Neural crest cell (in vitro differentiated cells): Measurements from ENCODE around the gene DARS2. TPM values are rescaled to one million over a fixed set of nuclear protein-coding genes. Genes with fewer than 3 reads are reported as not detected.

ENCODE experiments used
- DNase-seq: peaks from one replicate; pipeline ENCODE4 v3.0.0; 2021; ENCODE audit warnings: low read depth, mixed read lengths, low spot score
- H3K27ac Mint-ChIP-seq: one replicate; pipeline ENCODE4 v1.8.0; 2021; ENCODE audit warnings: mild to moderate bottlenecking, mixed read lengths; ENCODE audit not compliant: unreplicated experiment
- H3K27me3 Mint-ChIP-seq: 2 replicates; pipeline ENCODE4 v1.8.0; 2021; ENCODE audit warnings: low read depth, mild to moderate bottlenecking, mixed read lengths
- H3K36me3 Mint-ChIP-seq: 2 replicates; pipeline ENCODE4 v1.8.0; 2021; ENCODE audit warnings: low read depth, mild to moderate bottlenecking, mixed read lengths
- H3K4me1 Mint-ChIP-seq: 2 replicates; pipeline ENCODE4 v1.8.0; 2021; ENCODE audit warnings: mixed read lengths
- H3K4me3 Mint-ChIP-seq: one replicate; pipeline ENCODE4 v1.8.0; 2021; ENCODE audit warnings: mild to moderate bottlenecking, mixed read lengths
- H3K9me3 Mint-ChIP-seq: 2 replicates; pipeline ENCODE4 v1.8.0; 2021; ENCODE audit warnings: mixed read lengths
- total RNA-seq: library from RNA; stranded (reverse); gene quantifications from 2 replicates; pipeline ENCODE4 v1.2.1, GENCODE V29; 2021
- TF ChIP-seq, protein P1 (sequence below): fragments of 200-600 bp; sonication (generic); conservative IDR thresholded peaks from 2 replicates; pipeline ENCODE4 v1.5.0; 2021; ENCODE audit warnings: antibody characterized with exemption, mild to moderate bottlenecking

Gene DARS2
- total RNA-seq, 1 donor from 2014 or later = 33.8 TPM

DNA sequence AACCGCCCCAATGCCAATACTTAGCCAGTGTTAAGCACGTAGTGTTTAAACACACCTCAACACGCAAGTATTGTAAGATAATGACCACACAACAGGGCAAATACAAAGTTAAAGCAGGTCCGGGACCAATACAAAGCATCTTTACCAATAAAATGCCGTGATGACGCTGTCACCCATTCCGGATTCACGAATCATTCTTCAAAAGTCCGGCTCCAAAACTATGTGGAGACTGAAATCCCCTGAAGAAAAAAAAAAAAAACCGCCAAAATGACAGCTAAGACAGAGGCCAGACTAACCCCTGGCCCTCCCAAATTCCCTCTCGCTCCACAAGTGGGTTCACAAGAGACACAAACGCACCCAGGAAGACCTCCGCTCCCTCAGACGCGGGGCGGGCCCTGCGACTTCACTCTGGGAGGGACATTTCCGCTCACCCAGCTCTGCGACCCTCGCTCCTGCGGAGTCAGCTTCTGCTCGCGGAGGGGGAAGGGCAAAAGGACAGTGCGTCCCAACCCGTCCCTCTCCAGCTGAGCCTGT, 625 bp upstream of the DARS2 start:
- H3K4me1 Mint-ChIP-seq = peaks cover 41% of the 10 kb centered on the region
- peak overlapping the region; percentile 98 for H3K27ac Mint-ChIP-seq
- no peaks in the 10 kb centered on the region for H3K36me3 Mint-ChIP-seq
- DNase-seq = no peak
- TF ChIP-seq, protein P1, sequence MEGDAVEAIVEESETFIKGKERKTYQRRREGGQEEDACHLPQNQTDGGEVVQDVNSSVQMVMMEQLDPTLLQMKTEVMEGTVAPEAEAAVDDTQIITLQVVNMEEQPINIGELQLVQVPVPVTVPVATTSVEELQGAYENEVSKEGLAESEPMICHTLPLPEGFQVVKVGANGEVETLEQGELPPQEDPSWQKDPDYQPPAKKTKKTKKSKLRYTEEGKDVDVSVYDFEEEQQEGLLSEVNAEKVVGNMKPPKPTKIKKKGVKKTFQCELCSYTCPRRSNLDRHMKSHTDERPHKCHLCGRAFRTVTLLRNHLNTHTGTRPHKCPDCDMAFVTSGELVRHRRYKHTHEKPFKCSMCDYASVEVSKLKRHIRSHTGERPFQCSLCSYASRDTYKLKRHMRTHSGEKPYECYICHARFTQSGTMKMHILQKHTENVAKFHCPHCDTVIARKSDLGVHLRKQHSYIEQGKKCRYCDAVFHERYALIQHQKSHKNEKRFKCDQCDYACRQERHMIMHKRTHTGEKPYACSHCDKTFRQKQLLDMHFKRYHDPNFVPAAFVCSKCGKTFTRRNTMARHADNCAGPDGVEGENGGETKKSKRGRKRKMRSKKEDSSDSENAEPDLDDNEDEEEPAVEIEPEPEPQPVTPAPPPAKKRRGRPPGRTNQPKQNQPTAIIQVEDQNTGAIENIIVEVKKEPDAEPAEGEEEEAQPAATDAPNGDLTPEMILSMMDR = no peak
- H3K27me3 Mint-ChIP-seq = no peaks in the 10 kb centered on the region
- no peaks in the 10 kb centered on the region for H3K9me3 Mint-ChIP-seq
- peak overlapping the region; percentile 94 for H3K4me3 Mint-ChIP-seq

DNA sequence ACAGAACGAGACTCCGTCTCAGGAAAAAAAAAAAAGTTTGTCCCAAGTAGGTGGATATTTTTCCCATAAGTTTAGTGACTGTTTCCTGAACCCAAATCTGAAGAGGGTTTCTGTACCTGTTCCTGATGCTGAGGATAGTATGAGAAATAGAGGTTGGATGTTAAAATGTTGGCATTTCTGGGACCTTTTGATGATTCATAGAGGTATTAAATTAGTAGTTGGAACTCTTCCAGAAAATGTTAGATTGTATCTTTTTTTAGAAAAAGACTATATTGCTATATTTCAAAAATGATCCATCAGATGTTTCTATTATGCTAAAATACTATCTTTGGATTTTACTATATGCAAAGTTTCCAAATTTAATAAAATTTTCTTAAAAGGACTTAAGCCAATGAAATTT, 3.1 kb downstream of the DARS2 start:
- H3K27me3 Mint-ChIP-seq = no peaks in the 10 kb centered on the region
- H3K4me3 Mint-ChIP-seq = peak overlapping the region; percentile 52
- DNase-seq = no peak
- H3K4me1 Mint-ChIP-seq = peaks cover 24% of the 10 kb centered on the region
- TF ChIP-seq, protein P1 = no peak
- H3K27ac Mint-ChIP-seq = no peak overlapping the region
- no peaks in the 10 kb centered on the region for H3K9me3 Mint-ChIP-seq
- no peaks in the 10 kb centered on the region for H3K36me3 Mint-ChIP-seq

DNA sequence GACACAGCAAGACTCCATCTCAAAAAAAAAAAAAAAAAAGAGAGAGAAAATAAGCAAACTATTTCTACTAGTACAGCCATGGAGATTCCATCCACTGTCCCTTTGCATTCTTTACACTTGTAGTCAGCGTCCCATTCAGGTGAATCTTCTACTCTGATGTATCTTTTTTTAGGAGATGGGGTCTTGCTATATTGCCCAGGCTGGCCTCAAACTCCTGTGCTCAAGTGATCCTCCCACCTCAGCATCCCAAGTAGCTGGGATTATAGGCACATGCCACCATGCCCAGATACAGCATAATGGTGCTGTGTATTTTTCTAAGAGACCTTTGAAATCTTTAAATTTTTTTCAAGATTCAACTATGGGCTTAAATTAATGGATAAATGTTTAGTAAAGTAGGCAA, 8.3 kb downstream of the DARS2 start:
- TF ChIP-seq, protein P1 = no peak
- no peaks in the 10 kb centered on the region for H3K27me3 Mint-ChIP-seq
- peaks cover 2% of the 10 kb centered on the region for H3K36me3 Mint-ChIP-seq

GRCh38 chr1:173852105-173852504, 27.6 kb downstream of the DARS2 start:
- H3K4me3 Mint-ChIP-seq = no peak overlapping the region
- H3K27me3 Mint-ChIP-seq = no peaks in the 10 kb centered on the region
- DNase-seq = no peak
- H3K36me3 Mint-ChIP-seq = peaks cover 14% of the 10 kb centered on the region
- H3K27ac Mint-ChIP-seq = no peak overlapping the region
- H3K9me3 Mint-ChIP-seq = no peaks in the 10 kb centered on the region
- H3K4me1 Mint-ChIP-seq = peaks cover 10% of the 10 kb centered on the region
- TF ChIP-seq, protein P1 = no peak

More for the DNA sequence above, 8.3 kb downstream of the DARS2 start:
- DNase-seq = no peak
- H3K27ac Mint-ChIP-seq = no peak overlapping the region
- H3K4me3 Mint-ChIP-seq = no peak overlapping the region
- peaks cover 3% of the 10 kb centered on the region for H3K4me1 Mint-ChIP-seq
- H3K9me3 Mint-ChIP-seq = no peaks in the 10 kb centered on the region

GRCh38 chr1:173853074-173853473, 28.6 kb downstream of the DARS2 start:
- DNase-seq = no peak
- Mint-ChIP-seq H3K9me3 (no peaks in the 10 kb centered on the region), H3K27ac (peak overlapping the region; percentile 31), H3K4me1 (peaks cover 10% of the 10 kb centered on the region), H3K36me3 (peaks cover 22% of the 10 kb centered on the region), H3K27me3 (no peaks in the 10 kb centered on the region), H3K4me3 (no peak overlapping the region)
- TF ChIP-seq, protein P1 = no peak
